Glutamatergic neuron (in vitro differentiated cells): ENCODE measurements around the gene IL36A. TPM values are rescaled to one million over a fixed set of nuclear protein-coding genes. Genes with fewer than 3 reads are reported as not detected.

ENCODE experiments used
- DNase-seq: peaks from one replicate; pipeline ENCODE4 v3.0.0; 2022
- H3K27ac Mint-ChIP-seq: one replicate; pipeline ENCODE4 v1.8.0; 2020; ENCODE audit warnings: mild to moderate bottlenecking, mixed read lengths, inconsistent platforms; ENCODE audit not compliant: unreplicated experiment
- H3K27me3 Mint-ChIP-seq: one replicate; pipeline ENCODE4 v1.8.0; 2020; ENCODE audit warnings: mild to moderate bottlenecking, moderate library complexity, mixed read lengths, inconsistent platforms; ENCODE audit not compliant: unreplicated experiment
- H3K36me3 Mint-ChIP-seq: one replicate; pipeline ENCODE4 v1.8.0; 2020; ENCODE audit warnings: mild to moderate bottlenecking, mixed read lengths, inconsistent platforms; ENCODE audit not compliant: unreplicated experiment
- H3K4me1 Mint-ChIP-seq: one replicate; pipeline ENCODE4 v1.8.0; 2020; ENCODE audit warnings: mild to moderate bottlenecking, low read depth, mixed read lengths, inconsistent platforms; ENCODE audit not compliant: unreplicated experiment
- H3K4me3 Mint-ChIP-seq: one replicate; pipeline ENCODE4 v1.8.0; 2020; ENCODE audit warnings: mild to moderate bottlenecking, mixed read lengths, inconsistent platforms; ENCODE audit not compliant: unreplicated experiment
- H3K9me3 Mint-ChIP-seq: one replicate; pipeline ENCODE4 v1.8.0; 2020; ENCODE audit warnings: mild to moderate bottlenecking, moderate library complexity, mixed read lengths, inconsistent platforms; ENCODE audit not compliant: unreplicated experiment
- CTCF ChIP-seq: fragments of 200-600 bp; sonication (generic); IDR thresholded peaks from one replicate; pipeline ENCODE4 v1.5.0; 2021; ENCODE audit not compliant: partially characterized antibody, unreplicated experiment
- total RNA-seq: library from RNA; stranded (reverse); fragmentation: NEBNext Ultra II Directional; extraction: Animal tissue kit (Norgen Biotek cat#: 25700); gene quantifications from one replicate; pipeline ENCODE4 v1.2.1, GENCODE V29; 2021; ENCODE audit not compliant: unreplicated experiment

The IL36A gene
- total RNA-seq, 1 donor from 2014 or later: not detected

GRCh38 chr2:112977559-112978056 is 27.7 kb upstream of the IL36A start, which contains the start of gene IL36G:
TSS of gene IL36G (plus strand) at chr2:112978006. CDS start at chr2:112978639, 633 bp downstream.
- Mint-ChIP-seq H3K27ac (no peak within 1 kb of the TSS), H3K27me3 (peaks cover 1% of the 10 kb centered on the region), H3K36me3 (no peaks in the 10 kb centered on the region), H3K4me1 (no peaks in the 10 kb centered on the region), H3K9me3 (no peaks in the 10 kb centered on the region), H3K4me3 (no peak within 1 kb of the TSS)
- no peak for TF ChIP-seq CTCF
- no peak for DNase-seq

GRCh38 chr2:112979731-112980130 is 25.5 kb upstream of the IL36A start:
- no peak overlapping the region for H3K27ac Mint-ChIP-seq
- no peaks in the 10 kb centered on the region for H3K9me3 Mint-ChIP-seq
- no peak for DNase-seq
- H3K27me3 Mint-ChIP-seq: peaks cover 1% of the 10 kb centered on the region
- no peak overlapping the region for H3K4me3 Mint-ChIP-seq
- H3K36me3 Mint-ChIP-seq: no peaks in the 10 kb centered on the region
- TF ChIP-seq CTCF: no peak
- no peaks in the 10 kb centered on the region for H3K4me1 Mint-ChIP-seq

- Mint-ChIP-seq H3K4me1 (no peaks in the 10 kb centered on the region), H3K27ac (no peak overlapping the region), H3K4me3 (no peak overlapping the region), H3K36me3 (no peaks in the 10 kb centered on the region), H3K9me3 (no peaks in the 10 kb centered on the region), H3K27me3 (peaks cover 1% of the 10 kb centered on the region)
- DNase-seq: no peak
- TF ChIP-seq CTCF: no peak
These were observed 24.7 kb upstream of the IL36A start for GRCh38 chr2:112980537-112980936.

- no peak overlapping the region for H3K4me3 Mint-ChIP-seq
- no peaks in the 10 kb centered on the region for H3K36me3 Mint-ChIP-seq
- peaks cover 1% of the 10 kb centered on the region for H3K27me3 Mint-ChIP-seq
- DNase-seq: no peak
- H3K4me1 Mint-ChIP-seq: no peaks in the 10 kb centered on the region
- H3K9me3 Mint-ChIP-seq: peaks cover 4% of the 10 kb centered on the region
- TF ChIP-seq CTCF: no peak
- no peak overlapping the region for H3K27ac Mint-ChIP-seq
These were observed 20.2 kb upstream of the IL36A start for GRCh38 chr2:112985090-112985489.

GRCh38 chr2:112989611-112990010 is 15.6 kb upstream of the IL36A start:
- H3K4me3 Mint-ChIP-seq: no peak overlapping the region
- no peak overlapping the region for H3K27ac Mint-ChIP-seq
- no peak for TF ChIP-seq CTCF
- H3K4me1 Mint-ChIP-seq: no peaks in the 10 kb centered on the region
- DNase-seq: no peak
- H3K9me3 Mint-ChIP-seq: peaks cover 4% of the 10 kb centered on the region
- H3K36me3 Mint-ChIP-seq: no peaks in the 10 kb centered on the region
- H3K27me3 Mint-ChIP-seq: no peaks in the 10 kb centered on the region
